Fibroblast of lung (primary cell): ENCODE measurements around the gene COL6A2.

ENCODE experiments used
- CTCF ChIP-seq, 2 donors: IDR thresholded peaks in 1 of 2; conservative IDR thresholded peaks in 1 of 2; 1 replicate in 1 of 2; 2 replicates in 1 of 2; pipeline ENCODE4 v1.5.1; 2011 to 2012; ENCODE audit warnings: low read length in 2 of 2, control low read depth in 1 of 2, inconsistent platforms in 1 of 2, low read depth in 1 of 2, mild to moderate bottlenecking in 1 of 2
- EZH2 ChIP-seq: IDR thresholded peaks from 2 replicates; pipeline ENCODE4 v1.5.1; 2012; ENCODE audit warnings: low read length, control low read depth, mild to moderate bottlenecking; ENCODE audit errors: missing control alignments

DNA sequence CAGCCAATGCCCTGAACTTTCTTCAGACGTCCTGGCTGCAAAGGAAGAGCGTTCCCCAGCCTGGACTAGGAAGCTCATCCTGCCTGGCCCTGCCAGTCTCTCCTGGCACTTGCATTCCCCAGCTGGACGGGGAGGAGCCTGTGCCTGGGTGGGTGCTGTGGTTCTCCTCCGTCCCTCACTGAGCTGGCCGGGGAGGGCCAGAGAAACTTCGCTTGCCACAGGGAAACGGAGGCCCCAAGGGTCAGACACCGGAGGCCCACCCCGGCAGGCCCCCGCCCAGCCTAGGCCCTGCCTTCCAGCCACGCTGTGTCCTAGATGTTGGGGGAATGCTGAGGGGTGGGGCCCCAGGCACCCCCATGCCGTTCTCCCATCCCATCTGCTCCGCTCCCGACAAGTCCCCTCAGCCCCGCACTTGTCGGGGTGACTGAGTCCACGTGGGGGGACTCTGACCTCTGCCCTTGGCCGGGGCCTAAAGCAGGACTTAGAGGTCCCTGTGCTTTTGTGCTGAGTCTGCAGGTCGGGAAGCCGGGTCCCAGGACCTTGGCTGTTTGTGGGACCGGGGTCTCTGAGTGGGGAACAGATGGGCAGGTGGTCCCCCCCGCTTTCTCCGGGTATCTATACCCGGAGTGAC, 52.7 kb downstream of the COL6A2 start:
- TF ChIP-seq EZH2 (no peak), CTCF (conservative IDR thresholded peaks at IDR 0.05 in 1 of 2, IDR thresholded peaks at IDR 0.05 in 1 of 2; ENCODE audit: low read depth in 1 of 2, low read length in 2 of 2) (no peak)
